ENCODE results near the gene ARX. TPM values are rescaled to one million over a fixed set of nuclear protein-coding genes. Genes with fewer than 3 reads are reported as not detected.

Gene ARX
- total RNA-seq = not detected in 2 replicates

- intact Hi-C loops (cut with micrococcal nuclease) = no loop called here
These were observed at the start of gene ARX for GRCh38 chrX:25015486-25016360. ARX (minus strand) TSS chrX:25015965; CDS start chrX:25015737, 228 bp downstream.

- intact Hi-C loops (cut with micrococcal nuclease) = no loop called here
These were observed 43.5 kb upstream of the ARX start for GRCh38 chrX:25059273-25059672.

- intact Hi-C loops (cut with micrococcal nuclease) = no loop called here
These were observed 37.2 kb upstream of the ARX start for GRCh38 chrX:25052798-25053534.

GRCh38 chrX:25049971-25050370 lies 34.2 kb upstream of the ARX start:
- intact Hi-C loops (cut with micrococcal nuclease) = no loop called here

- intact Hi-C loops (cut with micrococcal nuclease) = no loop called here
These were observed 33.6 kb upstream of the ARX start for GRCh38 chrX:25049357-25049756.

GRCh38 chrX:25048178-25048577 lies 32.4 kb upstream of the ARX start:
- intact Hi-C loops (cut with micrococcal nuclease) = no loop called here

- intact Hi-C loops (cut with micrococcal nuclease) = no loop called here
These were observed 27.4 kb upstream of the ARX start for GRCh38 chrX:25043192-25043591.

- intact Hi-C loops (cut with micrococcal nuclease) = no loop called here
These were observed 23.3 kb upstream of the ARX start for GRCh38 chrX:25039036-25039435.

GRCh38 chrX:25034889-25035288 lies 19.1 kb upstream of the ARX start:
- intact Hi-C loops (cut with micrococcal nuclease) = no loop called here

GRCh38 chrX:25029288-25029825 lies 13.6 kb upstream of the ARX start:
- intact Hi-C loops (cut with micrococcal nuclease) = no loop called here

- intact Hi-C loops (cut with micrococcal nuclease) = no loop called here
These were observed 13.0 kb upstream of the ARX start for GRCh38 chrX:25028726-25029125.

- intact Hi-C loops (cut with micrococcal nuclease) = no loop called here
These were observed 10.8 kb upstream of the ARX start for GRCh38 chrX:25026576-25026975.

- intact Hi-C loops (cut with micrococcal nuclease) = no loop called here
These were observed 9.8 kb upstream of the ARX start for GRCh38 chrX:25025615-25026014.

GRCh38 chrX:25023908-25024307 lies 8.1 kb upstream of the ARX start:
- intact Hi-C loops (cut with micrococcal nuclease) = loop anchor here (5.0 kb wide), 2 partner anchors 118 to 272 kb away; no protein-coding TSS in a partner anchor

GRCh38 chrX:25022499-25023325 lies 6.9 kb upstream of the ARX start:
- intact Hi-C loops (cut with micrococcal nuclease) = loop anchor here (5.0 kb wide), 2 partner anchors 120 to 270 kb away; no protein-coding TSS in a partner anchor

- intact Hi-C loops (cut with micrococcal nuclease) = loop anchor here (2.0 to 5.0 kb wide), 3 partner anchors 18 to 269 kb away; no protein-coding TSS in a partner anchor
These were observed 5.2 kb upstream of the ARX start for GRCh38 chrX:25020905-25021449.

GRCh38 chrX:25020391-25020904 lies 4.7 kb upstream of the ARX start:
- intact Hi-C loops (cut with micrococcal nuclease) = loop anchor here (2.0 to 5.0 kb wide), 3 partner anchors 18 to 268 kb away; no protein-coding TSS in a partner anchor

GRCh38 chrX:25019707-25020390 lies 4.1 kb upstream of the ARX start:
- intact Hi-C loops (cut with micrococcal nuclease) = loop anchor here (2.0 to 5.0 kb wide), 3 partner anchors 17 to 268 kb away; no protein-coding TSS in a partner anchor

- intact Hi-C loops (cut with micrococcal nuclease) = no loop called here
These were observed 2.9 kb upstream of the ARX start for GRCh38 chrX:25018682-25019081.
